GM21825 (cell line): Measurements from ENCODE around the gene STYXL1.
A peak's percentile ranks its signal among the peaks of the same experiment; 100 is the strongest.
"Not testable (repeated sequence)": the region's sequence is repeated elsewhere in the genome, so short reads cannot be mapped to it uniquely, and the experiment has no call there.

Experiments
- ATAC-seq: cut with Tn5 transposase; IDR thresholded peaks from one replicate; pipeline ENCODE4 v1.9.1; 2021; ENCODE audit warnings: mild to moderate bottlenecking, moderate library complexity; ENCODE audit not compliant: unreplicated experiment

The STYXL1 gene, protein sequence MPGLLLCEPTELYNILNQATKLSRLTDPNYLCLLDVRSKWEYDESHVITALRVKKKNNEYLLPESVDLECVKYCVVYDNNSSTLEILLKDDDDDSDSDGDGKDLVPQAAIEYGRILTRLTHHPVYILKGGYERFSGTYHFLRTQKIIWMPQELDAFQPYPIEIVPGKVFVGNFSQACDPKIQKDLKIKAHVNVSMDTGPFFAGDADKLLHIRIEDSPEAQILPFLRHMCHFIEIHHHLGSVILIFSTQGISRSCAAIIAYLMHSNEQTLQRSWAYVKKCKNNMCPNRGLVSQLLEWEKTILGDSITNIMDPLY

GRCh38 chr7:76047811-76048667 lies at the start of gene STYXL1, which contains the start of gene MDH2:
Gene STYXL1 (minus strand): TSS chr7:76048000. CDS start chr7:76030523, 17,477 bp downstream.
Gene MDH2 (plus strand): TSS chr7:76048106. CDS start chr7:76048161, 55 bp downstream.
- ATAC-seq = peak; percentile 93

DNA sequence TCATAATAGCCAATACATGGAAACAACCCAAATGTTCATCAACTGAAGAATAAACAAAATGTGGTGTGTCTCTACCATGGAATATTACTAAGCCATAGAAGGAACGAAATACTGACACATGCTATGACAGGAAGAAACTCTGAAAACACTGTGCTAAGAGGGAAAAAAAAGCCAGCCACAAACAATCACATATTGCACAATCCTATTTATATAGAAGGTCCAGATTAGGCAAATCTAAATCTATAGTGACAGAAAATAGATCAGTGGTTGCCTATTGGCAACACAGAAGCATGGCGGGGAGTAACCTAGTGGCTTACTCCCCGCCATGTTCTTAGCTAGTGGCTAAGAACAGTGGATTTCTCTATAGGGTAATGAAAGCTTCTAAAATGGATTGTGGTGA lies 48.1 kb upstream of the STYXL1 start:
- ATAC-seq = no peak

GRCh38 chr7:76094326-76094725 lies 46.5 kb upstream of the STYXL1 start:
- ATAC-seq = not testable (repeated sequence)

- ATAC-seq = not testable (repeated sequence)
Observed at GRCh38 chr7:76093531-76093930, 45.7 kb upstream of the STYXL1 start.

DNA sequence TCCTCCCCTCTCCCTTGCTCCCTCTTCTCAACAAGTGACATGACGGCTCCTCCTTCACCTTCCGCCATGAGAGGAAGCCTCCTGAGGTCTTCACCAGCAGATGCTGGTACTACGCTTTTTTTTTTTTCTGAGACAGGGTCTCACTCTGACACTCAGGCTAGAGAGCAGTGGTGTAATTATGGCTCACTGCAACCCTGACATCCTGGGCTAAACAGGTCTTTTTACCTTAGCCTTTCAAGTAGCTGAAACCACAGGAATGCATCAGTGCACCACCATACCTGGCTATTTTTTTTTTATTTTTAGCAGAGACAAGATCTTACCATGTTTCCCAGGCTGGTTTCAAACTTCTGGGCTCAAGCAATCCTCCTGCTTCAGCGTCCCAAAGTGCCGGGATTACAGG lies 43.7 kb upstream of the STYXL1 start:
- no peak for ATAC-seq

DNA sequence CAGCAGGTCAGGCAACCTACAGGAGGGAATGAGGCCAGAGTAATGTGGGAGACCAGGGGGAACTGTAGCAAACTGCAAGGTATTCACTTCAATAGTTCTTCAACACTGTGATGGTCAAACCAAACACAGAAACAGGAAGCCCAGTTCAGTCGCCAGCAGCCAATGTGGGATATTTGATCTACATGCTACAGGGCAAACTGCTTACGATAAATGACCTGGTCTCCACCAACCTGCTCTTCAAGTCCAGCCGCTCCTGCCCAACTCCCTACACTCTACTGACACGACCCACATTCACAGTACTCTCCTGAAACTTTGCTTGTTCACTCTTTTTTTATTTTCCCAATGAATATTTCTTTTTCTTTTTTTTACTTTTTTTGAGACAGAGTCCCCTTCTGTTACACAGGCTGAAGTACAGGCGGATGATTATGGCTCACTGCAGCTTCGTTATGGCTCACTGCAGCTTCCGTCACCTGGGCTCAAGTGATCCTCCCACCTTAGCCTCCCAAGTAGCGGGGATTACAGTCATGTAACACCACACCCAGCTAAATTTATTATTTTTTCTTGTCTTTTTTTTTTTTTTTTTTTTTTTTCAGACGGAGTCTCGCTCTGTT lies 42.2 kb upstream of the STYXL1 start:
- no peak for ATAC-seq

DNA sequence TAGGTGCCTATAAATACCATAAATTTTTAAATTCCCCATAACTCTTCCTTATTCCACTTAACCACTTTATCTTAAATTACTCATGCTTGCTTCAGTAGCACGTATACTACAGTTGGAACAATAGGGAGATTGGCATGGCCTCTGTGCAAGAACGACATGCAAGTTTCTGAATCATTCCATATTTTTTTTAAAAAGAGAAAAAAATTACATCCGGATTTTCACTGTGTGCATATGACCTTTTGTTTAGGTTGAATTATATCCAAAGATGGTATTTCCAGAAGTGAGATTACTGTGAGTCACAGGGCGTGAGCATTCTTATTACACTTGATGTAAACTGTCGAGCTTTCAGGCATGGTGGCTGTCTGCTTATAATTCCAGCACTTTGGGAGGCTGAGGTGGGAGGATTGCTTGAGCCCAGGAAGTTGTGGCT lies 39.6 kb upstream of the STYXL1 start:
- not testable (repeated sequence) for ATAC-seq

DNA sequence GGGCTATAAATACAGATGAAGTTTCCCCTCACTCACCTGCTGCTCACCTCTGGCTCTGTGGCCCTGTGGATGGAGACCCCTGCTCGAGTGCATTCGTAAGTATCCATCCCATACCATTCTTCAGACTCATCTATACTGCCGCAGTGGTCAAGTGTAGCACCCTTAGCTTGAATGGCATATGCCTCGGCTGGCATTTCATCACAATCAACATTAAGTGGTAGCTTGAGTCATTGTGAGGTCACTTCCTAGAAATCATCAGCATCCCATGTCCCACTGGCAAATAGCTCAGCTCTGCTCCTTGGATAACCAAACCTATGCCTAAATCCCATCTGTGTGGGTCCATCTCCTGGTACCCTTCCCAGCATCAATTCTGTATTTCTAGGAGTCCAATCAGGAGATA lies 38.3 kb upstream of the STYXL1 start:
- no peak for ATAC-seq

- ATAC-seq = not testable (repeated sequence)
Observed at GRCh38 chr7:76084115-76084514, 36.3 kb upstream of the STYXL1 start.

- ATAC-seq = no peak
Observed at GRCh38 chr7:76080204-76080603, 32.4 kb upstream of the STYXL1 start.

GRCh38 chr7:76077435-76077834 lies 29.6 kb upstream of the STYXL1 start:
- ATAC-seq = no peak

DNA sequence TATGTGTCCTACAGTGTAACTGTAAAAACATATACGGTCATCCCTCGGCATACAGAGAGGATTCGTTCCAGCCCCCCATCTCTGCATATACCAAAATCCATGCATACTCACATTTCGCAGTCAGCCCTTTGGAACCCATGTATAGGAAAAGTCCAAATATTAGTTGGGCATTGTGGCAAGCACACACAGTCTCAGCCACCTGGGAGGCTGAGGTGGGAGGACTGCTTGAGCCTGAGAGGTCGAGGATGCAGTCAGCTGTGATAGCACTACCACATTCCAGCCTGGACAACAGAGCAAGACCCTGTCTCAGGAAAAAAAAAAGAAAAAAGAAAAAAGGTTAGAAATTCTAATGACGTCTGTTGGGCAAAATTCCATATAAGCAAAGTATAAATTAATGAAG lies 29.2 kb upstream of the STYXL1 start:
- ATAC-seq = no peak

DNA sequence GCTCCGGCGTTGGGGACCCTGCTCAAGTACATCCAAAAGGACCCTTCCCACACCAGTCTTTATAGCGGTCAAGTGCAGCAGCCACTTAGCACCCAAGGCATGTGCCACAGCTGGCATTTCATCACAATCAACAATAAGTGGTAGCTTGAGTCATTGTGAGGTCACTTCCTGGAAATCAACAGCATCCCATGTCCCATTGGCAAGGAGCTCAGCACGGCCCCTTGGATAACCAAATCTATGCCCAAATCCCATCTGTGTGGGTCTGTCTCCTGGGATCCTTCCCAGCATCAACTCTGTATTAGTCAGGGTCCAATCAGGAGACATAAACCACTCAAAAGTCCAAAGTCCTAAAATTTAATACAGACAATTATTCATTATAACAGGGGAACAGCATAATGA lies 27.2 kb upstream of the STYXL1 start:
- no peak for ATAC-seq

- ATAC-seq = no peak
Observed at GRCh38 chr7:76074306-76074971, 26.6 kb upstream of the STYXL1 start.

- ATAC-seq = no peak
Observed at GRCh38 chr7:76073335-76073990, 25.7 kb upstream of the STYXL1 start.

DNA sequence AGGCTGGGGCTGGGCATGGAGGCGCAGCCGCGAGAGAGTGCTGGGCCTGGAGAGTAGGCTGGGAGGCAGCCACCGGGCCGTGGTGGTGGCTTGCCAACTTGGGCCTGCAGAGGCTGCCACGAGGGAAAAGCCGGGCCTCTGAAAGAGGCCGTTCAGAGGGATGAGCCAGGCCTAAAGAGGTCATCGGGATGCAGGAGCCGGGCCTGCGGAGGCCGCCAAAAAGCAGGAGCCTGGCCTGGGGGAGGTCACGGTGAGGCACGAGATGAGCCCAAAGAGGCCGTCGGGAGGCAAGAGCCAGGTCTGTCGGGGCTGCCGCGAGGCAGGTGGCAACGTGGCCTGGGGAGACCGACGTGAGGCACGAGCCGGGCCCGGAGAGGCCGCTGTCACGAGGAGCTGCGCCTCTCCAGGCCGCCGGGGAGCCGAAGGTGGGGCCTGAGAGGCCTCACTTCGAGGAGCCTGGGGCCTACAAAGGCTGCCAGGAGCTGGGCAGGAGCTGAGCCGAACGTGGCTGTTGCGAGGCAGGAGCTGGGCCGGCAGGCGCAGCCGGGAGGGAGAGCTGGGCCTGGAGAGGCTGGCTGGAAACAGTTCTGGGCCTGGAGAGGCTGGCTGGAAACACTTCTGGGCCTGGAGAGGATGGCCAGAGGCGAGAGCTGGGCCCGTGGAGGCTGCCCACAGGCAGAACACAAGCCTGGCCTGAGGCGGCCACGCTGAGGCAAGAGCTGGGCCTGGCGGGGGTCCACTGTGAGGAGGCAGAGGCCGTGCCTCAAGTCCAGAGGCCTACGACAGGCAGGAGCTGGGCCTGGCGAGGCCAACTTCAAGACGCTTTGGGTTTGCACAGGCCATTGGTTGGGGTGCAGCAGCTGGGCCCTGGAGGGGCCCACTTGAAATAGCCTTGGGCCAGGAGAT lies 24.7 kb upstream of the STYXL1 start:
- no peak for ATAC-seq

DNA sequence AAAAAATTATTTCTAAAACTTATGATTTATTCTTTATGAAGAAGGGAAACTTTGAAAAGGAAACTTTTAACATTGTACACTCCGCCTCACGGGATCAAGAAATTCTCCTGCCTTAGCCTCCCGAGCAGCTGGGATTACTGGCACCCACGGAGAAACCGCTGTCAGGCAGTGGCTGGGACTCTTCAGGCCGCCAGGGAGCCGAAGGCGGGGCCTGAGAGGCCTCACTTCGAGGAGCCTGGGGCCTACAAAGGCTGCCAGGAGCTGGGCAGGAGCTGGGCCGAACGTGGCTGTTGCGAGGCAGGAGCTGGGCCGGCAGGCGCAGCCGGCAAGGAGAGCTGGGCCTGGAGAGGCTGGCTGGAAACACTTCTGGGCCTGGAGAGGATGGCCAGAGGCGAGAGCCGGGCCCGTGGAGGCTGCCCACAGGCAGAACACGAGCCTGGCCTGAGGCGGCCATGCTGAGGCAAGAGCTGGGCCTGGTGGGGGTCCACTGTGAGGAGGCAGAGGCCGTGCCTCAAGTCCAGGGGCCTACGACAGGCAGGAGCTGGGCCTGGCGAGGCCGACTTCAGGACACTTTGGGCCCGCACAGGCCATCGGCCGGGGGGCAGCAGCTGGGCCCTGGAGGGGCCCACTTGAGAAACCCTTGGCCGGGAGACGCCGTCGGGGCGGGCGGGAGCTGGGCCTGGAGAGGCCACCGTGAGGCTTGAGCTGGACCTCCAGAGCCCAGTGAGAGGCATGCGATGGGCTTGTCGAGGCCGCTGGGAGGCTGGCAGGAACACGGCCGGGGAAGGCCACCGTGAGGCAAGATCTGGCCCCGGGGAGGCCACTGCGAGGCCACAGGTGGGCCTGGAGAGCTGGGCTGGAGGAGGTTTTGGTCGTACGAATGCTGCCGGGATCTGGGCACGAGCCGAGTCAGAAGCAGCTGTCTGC lies 23.8 kb upstream of the STYXL1 start:
- no peak for ATAC-seq

DNA sequence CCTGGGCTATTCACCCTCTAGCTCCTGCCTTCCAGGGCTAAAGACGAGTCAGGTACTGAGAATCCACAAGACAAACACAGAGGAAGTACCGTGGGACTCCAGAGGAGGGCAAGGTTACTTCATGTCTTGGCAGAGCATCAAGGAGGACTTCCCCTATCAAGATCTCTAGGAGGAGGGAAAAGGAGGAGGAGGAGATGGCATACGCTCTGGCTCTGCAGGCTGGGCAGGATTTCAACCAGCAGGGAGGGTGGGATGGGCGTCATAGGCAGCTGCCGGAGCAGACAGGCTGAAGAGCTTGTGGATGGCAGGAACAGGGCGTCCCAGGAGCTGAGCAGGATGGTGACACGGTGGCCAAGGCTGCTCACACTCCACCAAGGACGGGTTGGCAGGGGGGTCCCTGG lies 21.4 kb upstream of the STYXL1 start:
- no peak for ATAC-seq
